K562 (cell line): ENCODE results near the gene INTS4.

ENCODE experiments used
- ERF ChIP-seq: fragments of 450-650 bp; formaldehyde crosslinking; IDR thresholded peaks from 2 replicates; pipeline ENCODE4 v1.4.0; 2020; ENCODE audit warnings: mild to moderate bottlenecking, mixed read lengths
- FIP1L1 ChIP-seq: fragments of 200-400 bp; formaldehyde crosslinking; IDR thresholded peaks from 2 replicates; pipeline ENCODE4 v1.6.1; 2018; ENCODE audit warnings: mild to moderate bottlenecking, low read depth, low read length; ENCODE audit not compliant: poor library complexity, severe bottlenecking
- NFIC ChIP-seq: fragments of 450-650 bp; IDR thresholded peaks from 2 replicates; pipeline ENCODE4 v1.6.1; 2017; ENCODE audit warnings: mild to moderate bottlenecking, inconsistent platforms
- SOX6 ChIP-seq: fragments of 450-650 bp; IDR thresholded peaks from 2 replicates; pipeline ENCODE4 v1.6.1; 2014; ENCODE audit warnings: mild to moderate bottlenecking
- TF ChIP-seq, protein P1 (sequence below): sonication (generic); formaldehyde crosslinking; IDR thresholded peaks from 2 replicates; pipeline ENCODE4 v1.8.1; 2023; ENCODE audit warnings: mild to moderate bottlenecking, missing genetic modification reagents
- TF ChIP-seq, protein P2 (sequence below), 3 experiments: fragments of 200-800 bp in 1 of 3; fragments of 250-450 bp in 1 of 3; fragments of 450-650 bp in 1 of 3; sonication (Bioruptor Pico) in 1 of 3; sonication (Bioruptor generic) in 1 of 3; formaldehyde crosslinking in 1 of 3; IDR thresholded peaks; 2 replicates each; pipeline versions ENCODE4 v1.6.1 to v1.8.0; 2016 to 2022; ENCODE audit warnings: mild to moderate bottlenecking in 2 of 3, missing genetic modification characterization in 2 of 3, missing compliant biosample characterization in 1 of 3, moderate library complexity in 1 of 3
- TF ChIP-seq, protein P3 (sequence below), 3 experiments: IDR thresholded peaks in 2 of 3; conservative IDR thresholded peaks in 1 of 3; 2 replicates each; pipeline ENCODE4 v1.5.1; 2011 to 2012; ENCODE audit warnings: low read length in 3 of 3, mild to moderate bottlenecking in 3 of 3, control low read depth in 2 of 3, improper control_type of control experiment in 1 of 3, inconsistent platforms in 1 of 3, low read depth in 1 of 3, mixed read lengths in 1 of 3, moderate library complexity in 1 of 3; ENCODE audit not compliant: insufficient read depth in 2 of 3

DNA sequence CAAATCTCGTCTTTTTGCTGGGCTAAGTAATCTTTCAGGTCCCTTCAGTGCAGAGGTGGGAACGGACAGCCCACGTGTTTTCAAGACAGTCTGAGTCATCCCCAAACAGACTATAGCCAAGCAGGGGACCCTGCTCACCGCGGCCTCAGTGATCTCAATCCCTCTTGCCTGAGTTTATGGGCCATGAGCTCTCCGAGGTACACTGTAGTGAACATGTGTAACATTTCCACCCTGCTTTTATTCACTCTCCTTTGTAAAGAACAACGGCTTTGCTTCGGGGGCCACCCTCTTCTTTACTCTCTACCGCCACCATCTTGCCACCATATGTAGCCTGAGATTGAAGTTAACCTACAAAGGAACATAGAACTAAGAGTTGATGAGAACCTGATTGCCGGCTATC, 40.2 kb upstream of the INTS4 start:
- TF ChIP-seq, protein P1, sequence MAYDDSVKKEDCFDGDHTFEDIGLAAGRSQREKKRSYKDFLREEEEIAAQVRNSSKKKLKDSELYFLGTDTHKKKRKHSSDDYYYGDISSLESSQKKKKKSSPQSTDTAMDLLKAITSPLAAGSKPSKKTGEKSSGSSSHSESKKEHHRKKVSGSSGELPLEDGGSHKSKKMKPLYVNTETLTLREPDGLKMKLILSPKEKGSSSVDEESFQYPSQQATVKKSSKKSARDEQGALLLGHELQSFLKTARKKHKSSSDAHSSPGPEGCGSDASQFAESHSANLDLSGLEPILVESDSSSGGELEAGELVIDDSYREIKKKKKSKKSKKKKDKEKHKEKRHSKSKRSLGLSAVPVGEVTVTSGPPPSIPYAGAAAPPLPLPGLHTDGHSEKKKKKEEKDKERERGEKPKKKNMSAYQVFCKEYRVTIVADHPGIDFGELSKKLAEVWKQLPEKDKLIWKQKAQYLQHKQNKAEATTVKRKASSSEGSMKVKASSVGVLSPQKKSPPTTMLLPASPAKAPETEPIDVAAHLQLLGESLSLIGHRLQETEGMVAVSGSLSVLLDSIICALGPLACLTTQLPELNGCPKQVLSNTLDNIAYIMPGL = no peak
- TF ChIP-seq FIP1L1 = no peak
- TF ChIP-seq SOX6 = no peak
- TF ChIP-seq, protein P2, sequence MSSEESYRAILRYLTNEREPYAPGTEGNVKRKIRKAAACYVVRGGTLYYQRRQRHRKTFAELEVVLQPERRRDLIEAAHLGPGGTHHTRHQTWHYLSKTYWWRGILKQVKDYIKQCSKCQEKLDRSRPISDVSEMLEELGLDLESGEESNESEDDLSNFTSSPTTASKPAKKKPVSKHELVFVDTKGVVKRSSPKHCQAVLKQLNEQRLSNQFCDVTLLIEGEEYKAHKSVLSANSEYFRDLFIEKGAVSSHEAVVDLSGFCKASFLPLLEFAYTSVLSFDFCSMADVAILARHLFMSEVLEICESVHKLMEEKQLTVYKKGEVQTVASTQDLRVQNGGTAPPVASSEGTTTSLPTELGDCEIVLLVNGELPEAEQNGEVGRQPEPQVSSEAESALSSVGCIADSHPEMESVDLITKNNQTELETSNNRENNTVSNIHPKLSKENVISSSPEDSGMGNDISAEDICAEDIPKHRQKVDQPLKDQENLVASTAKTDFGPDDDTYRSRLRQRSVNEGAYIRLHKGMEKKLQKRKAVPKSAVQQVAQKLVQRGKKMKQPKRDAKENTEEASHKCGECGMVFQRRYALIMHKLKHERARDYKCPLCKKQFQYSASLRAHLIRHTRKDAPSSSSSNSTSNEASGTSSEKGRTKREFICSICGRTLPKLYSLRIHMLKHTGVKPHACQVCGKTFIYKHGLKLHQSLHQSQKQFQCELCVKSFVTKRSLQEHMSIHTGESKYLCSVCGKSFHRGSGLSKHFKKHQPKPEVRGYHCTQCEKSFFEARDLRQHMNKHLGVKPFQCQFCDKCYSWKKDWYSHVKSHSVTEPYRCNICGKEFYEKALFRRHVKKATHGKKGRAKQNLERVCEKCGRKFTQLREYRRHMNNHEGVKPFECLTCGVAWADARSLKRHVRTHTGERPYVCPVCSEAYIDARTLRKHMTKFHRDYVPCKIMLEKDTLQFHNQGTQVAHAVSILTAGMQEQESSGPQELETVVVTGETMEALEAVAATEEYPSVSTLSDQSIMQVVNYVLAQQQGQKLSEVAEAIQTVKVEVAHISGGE (CRISPR knock-in tag; IDR thresholded peaks at IDR 0.05) = no peak
- TF ChIP-seq, protein P3, sequence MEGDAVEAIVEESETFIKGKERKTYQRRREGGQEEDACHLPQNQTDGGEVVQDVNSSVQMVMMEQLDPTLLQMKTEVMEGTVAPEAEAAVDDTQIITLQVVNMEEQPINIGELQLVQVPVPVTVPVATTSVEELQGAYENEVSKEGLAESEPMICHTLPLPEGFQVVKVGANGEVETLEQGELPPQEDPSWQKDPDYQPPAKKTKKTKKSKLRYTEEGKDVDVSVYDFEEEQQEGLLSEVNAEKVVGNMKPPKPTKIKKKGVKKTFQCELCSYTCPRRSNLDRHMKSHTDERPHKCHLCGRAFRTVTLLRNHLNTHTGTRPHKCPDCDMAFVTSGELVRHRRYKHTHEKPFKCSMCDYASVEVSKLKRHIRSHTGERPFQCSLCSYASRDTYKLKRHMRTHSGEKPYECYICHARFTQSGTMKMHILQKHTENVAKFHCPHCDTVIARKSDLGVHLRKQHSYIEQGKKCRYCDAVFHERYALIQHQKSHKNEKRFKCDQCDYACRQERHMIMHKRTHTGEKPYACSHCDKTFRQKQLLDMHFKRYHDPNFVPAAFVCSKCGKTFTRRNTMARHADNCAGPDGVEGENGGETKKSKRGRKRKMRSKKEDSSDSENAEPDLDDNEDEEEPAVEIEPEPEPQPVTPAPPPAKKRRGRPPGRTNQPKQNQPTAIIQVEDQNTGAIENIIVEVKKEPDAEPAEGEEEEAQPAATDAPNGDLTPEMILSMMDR (IDR thresholded peaks at IDR 0.05 in 2 of 3, conservative IDR thresholded peaks at IDR 0.05 in 1 of 3; ENCODE audit: insufficient read depth in 2 of 3, low read depth in 1 of 3, low read length in 3 of 3) = peak; percentile 24 to 60 (median 49); a peak in 5 of 6 replicates
- TF ChIP-seq NFIC = no peak
- no peak for TF ChIP-seq ERF
